ENCODE results near the gene BIN1.

The BIN1 gene

DNA sequence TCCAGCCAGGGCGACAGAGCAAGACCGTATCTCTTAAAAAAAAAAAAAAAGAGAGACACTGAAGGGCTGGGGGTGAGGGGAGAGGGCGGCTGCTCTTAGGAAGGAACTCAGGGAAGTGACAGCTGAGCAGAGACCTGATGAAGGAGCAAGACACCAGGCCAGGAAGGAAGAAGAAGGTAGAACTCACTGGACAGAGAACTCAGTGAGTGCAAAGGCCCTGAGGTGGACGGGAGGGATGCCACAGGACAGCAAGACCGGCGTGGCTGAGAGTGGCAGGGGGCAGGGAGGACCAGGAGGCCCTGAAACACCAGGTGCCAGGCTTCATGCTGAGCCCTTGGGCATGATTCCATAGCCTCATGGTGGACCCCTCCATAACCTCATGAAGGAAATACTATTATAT is 18.2 kb downstream of the BIN1 start:
- DNase-seq = no peak

DNA sequence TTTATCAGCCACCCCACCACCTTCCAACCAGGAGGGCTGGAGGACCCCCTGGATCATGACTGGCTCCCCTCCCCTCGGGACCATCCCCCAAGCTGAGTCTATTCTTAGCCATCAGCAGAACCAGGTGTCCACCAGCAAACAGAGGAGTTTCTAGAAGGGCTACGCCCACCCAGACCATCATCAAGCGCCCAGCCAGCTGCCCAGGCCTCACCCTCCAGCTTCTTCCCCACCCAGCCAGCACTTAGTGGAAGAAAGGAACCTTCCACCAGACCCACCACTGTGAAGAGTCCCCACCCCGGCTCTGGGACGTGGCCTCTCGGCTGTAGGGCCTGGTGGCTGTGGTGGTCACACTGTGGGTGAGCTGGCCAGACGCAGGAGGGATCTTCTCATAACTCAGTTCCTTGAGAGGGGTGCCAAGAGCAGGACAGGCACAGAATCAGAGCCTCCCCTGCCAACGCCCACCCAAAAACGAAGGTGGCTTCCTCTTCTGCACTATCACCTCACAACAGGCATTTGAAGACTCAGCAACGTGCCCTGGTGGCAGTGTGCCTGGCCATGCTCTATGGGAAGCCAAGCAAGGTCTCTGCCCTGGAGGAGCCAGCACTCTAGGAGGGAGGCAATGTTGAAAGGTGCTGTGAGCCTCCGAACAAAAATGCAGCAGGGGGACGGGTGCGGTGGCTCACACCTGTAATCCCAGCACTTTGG is 19.0 kb downstream of the BIN1 start:
- no peak for DNase-seq

DNA sequence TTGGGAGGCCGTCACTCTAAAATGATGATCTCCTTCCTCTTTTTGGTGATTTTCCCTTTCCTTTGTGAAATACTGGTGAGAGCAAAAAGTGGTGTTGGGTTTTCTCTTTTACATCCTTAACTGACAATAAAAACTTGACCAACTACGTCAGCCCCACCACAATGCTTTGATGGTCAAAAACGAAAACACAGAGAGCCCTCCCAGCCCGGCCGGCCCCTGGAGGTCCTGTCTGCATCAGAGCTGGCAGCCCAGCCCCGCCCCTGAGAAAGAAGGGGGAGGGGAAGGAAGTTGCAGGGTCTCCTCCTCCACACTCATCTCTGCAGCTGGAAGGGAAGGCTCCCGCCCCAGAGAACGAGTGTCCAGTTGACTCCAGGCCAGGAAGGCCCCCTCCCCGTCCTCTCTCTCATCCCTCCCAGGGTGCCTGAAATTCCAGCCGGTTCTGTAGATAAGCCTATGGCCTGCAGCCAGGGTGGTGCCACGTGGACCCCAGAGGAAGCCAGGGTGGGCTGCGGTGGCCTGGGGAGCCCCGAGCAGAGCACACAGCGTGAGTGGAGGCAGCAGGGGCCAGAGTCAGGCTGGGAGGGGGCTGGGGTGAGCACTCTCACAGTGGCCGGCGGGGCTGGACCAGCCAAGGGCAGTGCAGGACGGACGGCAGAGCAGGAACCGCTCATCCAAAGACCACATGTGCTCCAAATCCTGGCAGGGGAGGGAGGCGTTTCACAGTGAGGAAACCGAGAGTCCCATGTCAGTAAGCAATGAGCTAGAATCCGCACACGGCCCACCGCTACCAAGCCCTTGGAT is 19.8 kb downstream of the BIN1 start:
- peak; percentile 87 for DNase-seq

DNA sequence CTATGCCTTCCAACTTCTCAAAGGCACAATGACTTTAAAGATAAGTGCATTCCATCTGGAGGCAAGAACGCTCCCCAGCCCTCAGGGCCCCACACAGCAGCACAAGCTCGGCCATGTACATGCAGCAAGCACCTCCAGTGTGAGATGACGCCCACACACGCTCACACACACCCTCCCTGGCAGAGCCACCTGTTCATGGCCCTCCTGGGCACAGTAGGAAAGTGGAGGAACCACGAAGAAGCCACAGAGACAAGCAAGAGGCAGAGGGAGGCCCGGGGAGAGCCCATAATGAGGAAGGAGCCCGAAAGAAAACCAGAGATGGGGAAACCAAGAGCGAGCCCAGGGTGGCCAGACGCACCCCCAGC is 21.7 kb downstream of the BIN1 start:
- DNase-seq = peak; percentile 67 to 75

DNA sequence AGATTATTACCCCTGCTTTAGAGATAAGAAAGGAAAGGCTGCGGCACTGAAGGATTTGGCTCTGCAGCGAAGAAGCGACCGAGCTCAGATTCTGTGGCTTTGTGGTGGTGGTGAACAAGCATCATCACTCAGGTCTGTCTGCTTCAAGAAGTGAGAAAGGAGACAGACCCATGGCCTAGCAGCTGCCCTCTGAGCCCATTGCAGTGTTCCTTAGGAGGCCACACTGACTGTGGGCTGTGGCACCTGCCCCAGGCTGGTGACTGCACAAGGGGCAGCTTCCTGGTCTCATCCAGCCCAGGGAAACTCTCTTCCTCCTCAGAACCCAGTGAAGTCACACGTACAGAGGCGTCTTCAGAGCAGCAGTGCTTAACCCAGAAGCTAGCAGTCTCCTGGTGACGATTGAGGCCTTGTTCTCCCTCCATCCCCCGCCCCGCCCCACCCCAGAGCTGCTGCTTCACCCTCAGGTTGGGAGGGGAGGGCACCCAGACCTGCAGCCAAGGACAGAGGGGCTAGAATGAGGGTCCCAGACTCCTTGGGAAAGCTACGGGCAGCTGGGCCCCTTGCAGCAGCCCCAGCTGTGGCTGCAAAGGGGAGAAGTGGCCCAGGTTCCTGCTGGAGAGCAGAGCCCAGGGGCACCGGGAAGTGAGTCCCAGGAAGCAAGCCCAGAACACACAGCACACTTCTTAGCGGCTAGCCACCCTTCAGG is 22.2 kb downstream of the BIN1 start:
- peak; percentile 26 to 34 for DNase-seq

DNA sequence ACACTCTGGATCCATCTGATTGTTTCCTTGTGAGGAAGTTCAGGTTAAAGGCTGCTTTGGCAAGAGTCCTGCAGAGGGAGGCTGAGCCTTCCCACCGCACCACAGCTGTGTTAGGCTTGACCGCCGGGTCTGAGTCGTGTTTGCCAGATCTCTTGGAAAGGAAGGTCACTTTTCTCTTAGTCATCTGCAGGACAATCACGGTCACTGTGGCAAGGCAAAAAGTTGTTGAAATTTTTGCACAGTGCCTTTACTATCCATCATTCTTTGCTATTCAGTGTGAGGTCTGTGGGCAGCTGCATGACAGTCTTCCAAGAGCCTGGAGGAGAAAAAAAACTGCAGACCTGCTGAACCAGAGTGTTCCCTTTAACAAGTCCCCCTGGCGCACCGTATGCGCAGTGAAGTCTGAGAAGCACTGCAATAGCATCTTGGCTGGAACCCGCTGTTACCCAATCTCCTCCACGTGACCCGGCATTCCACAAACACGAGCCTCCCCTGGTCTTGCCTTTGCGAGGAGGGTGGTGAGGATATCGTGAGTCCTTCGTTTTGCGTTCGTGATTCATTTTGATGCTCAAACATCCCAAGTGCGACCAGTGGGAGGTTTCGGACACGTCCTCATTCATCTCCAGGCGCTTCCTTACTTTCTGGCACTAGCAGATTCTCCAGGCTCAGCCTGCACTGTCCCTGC is 23.0 kb downstream of the BIN1 start:
- DNase-seq = no peak

DNA sequence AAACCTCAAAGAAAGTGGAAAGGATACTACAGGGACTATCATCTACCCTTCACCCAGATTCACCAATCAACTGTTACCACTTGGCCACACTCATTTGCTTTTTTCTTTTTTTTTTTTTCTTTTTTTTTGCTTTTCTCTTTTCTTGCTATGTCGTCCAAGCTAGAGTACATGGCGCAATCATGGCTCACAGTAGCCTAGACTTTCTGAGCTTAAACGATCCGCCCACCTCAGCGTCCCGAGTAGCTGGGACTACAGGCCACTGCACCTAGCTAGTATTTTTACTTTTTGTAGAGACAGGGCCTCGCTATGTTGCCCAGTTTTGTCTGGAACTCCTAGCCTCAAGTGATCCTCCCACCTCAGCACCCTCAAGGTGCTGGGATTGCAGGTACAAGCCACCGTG is 24.0 kb downstream of the BIN1 start:
- no peak for DNase-seq

DNA sequence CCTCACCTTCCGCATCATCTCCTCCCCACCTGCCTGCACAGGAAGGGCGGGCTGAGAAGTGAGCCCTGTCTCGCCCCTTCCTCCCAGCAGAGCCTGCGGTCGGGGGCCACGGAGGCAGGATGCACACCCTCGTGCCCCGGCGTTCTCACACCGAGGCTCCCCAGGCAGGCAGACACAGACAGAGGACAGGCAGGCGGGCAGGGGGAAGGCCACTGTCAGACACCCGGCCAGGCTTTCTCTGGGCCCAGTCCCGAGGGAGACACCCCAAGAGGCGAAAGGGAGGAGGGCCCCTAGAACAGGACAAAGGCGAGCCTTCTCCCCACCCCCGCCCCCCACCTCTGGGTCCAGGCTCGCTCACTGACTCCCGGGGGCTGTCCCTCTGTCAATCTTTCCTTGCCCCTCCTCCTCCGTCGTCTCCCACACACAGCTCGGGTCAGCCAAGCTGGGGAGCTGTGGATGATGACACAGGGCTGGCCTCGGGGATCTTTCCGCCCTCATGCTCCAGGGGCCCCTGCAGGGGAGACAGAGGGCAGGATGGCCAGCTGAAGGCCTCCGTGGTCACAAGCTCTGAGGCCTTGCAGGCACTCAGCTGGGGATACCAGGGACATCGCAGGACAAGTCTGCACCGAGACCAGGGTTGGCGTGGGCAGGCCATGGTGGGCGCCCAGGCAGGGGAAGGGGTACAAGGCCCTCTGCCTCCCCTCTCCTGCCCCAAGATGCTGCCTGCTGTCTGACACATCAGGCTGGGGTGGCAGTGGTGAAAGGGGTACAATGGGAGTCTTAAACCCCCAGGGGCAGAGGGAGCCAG is 24.9 kb downstream of the BIN1 start:
- no peak for DNase-seq

DNA sequence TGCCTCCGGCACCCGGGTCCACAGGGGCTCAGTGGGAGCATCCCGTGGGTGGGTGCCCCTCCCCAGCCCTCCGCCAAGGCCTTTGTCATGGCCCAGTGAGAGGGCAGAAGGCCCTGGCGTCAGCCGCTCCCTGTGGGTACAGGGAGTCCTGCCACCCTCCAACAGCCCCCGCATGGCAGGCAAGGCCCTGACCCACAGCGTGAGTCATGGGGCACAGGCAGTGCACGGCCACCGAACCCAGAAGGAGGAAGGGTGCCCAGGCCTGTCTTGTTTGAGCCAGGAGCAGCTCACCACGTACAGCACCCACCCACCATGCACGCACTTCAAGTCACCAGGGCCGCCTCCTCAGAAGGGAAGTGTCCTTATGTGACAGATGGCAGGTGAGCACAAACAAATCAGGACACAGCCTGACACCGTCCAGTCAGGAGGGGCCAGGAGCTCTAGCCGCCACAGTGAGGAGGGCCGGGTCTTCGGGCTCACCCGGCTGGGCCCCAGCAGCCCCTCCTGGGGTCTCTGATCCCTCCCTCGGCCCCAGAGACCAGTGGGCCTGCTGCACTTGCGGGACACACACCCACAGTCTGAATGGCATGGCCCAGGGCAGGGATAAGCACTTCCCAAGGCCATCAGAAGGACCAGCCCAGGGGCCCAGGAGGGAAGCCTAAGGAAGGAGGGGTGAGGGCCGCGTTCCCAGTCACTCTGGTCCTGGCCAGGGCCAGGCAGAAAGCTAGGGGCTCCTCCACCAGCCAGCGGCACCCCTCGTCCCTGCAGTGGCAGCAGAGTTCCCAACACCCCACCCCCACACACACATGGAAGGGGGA is 25.8 kb downstream of the BIN1 start:
- no peak for DNase-seq

DNA sequence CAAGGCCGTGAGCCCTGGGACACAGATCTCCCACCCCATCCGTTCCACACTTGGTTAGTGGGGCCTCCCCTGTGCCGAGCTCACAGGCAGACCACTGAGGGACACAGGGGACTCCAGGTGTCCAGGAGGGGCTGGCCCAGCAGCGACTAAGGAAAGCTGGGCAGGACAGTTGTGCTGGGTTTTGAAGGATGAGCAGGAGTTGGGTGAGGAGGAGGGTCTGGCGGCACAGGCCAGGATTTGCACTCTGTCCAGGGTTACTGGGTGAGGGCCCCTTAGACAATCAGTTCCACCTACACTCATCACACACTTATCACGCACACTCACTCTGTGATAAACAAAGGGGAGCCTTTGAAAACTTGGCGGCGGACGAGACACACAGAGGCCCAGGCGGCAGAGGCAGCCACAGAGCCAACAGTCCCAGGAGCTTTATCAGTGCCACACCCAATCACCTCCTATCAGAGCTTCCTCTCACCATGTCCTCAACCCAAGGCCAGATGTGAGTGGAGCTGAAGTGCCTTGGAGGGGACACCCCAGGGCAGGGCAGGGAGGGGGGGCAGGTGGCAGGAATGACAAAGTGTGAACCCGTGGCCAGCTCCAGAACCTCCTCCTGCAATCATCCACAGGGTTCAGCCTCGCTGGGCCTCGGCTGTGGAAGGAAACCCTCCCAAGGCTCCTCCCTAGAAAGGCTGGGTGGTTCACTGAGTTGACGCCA is 26.6 kb downstream of the BIN1 start:
- DNase-seq = no peak

DNA sequence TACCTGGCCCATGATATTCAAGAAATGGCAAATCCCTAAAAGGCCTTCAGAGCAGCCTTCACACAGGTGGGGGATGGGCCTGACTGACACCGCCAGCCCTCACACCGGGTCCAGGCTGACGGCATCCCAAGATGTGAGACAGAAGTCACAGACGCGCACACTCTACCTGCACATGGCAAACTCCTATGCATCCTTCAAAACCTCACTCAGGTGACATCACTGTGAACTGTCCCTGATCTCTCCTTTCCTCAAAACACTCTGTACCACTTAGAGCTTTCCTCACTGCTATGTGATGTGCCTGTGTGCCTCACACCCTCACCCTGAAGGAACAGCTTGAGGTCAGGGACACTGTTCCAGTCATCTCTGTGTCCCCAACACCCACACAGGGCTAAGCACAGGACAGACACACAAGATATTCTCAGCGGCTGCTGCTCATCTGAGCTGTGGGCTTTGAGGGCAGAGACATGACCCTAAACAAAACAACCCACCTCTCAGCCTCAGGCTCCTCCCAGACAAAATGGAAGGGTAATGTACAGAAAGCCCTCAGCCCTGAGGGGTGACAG is 27.5 kb downstream of the BIN1 start:
- no peak for DNase-seq

DNA sequence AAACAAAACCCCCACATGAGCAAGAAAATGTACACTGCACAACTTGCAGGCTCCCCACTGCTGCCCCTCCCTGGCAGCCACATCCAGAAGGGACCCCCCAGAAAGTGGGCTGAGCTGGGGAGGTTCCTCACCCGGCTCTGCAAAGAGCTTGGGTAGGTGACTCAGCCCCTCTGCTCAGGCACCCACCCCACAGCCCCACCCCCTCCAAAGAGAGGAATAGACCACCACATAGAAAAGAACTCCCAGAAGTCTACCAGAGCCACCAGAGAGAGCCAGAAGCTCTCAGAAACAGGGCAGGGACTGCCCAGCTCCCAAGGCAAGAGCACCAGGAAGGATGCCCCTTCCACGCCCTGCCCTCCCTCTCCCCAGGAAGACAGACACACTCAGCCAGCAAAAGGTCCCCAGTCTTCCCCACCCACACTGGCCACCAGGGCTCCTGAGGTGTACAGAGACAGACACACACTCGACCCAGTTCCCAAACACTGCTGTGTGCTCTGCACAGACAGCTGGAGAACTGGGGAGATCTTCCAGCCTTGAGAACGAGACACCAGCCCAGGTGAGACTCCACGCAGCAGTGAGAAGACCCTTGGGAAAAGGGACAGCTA is 28.2 kb downstream of the BIN1 start:
- no peak for DNase-seq

DNA sequence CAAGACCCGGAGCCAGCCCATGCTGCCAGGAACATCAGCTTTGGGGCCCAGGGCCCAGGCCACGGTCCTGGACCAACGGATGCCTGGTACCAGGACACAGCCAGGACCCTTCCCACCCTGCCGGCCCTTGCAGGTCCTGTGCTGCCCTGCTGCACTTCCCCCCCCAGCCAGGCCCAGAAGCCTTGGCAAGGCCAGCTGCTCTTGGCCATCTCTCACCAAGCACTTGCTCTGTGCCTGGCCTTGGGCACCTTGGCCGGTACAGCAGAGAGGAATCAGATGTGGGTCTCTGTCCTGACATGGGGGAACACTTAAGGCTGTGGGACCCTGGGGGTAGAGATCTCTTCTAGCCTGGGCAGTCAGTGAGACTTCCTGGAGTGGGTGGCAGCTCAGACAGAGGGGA is 28.9 kb downstream of the BIN1 start:
- no peak for DNase-seq

DNA sequence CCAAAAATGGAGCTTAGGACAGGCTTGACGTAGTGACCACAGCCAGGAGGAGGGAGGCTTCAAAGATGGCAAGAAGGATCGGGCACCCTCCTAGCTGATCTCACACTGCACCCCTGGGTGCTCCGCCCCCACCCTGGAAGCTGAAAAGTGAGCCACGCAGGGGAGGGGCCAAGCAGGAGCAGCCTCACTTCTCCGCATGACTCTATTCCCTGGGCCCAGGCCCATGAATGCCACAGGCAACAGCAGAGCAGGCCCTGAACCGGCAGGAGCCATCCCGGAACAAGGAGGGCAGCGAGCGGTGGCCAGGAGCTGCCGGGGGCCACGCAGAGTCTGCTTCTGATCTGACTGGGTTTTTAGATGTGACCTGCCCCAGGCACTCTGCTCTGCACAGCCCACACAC is 30.0 kb downstream of the BIN1 start:
- DNase-seq = no peak

DNA sequence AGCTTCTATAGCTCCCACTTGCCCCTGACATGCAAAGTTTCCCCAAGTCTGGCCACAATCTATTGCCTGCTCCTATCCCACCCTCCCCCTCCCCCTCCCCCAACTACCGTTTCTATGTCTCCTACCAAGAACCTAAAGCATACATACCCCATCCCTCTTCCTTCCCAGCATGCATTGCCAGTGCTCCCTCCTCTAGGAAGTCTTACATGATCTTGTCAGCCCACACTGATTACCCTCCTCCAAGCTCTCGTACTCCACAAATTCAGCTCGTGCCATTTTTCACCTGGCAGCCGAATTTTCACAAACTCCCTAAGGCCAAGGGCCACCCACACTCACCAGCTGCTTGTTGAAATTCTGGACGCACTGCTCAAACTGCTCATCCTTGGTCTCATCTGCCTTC is 30.7 kb downstream of the BIN1 start:
- DNase-seq = no peak

DNA sequence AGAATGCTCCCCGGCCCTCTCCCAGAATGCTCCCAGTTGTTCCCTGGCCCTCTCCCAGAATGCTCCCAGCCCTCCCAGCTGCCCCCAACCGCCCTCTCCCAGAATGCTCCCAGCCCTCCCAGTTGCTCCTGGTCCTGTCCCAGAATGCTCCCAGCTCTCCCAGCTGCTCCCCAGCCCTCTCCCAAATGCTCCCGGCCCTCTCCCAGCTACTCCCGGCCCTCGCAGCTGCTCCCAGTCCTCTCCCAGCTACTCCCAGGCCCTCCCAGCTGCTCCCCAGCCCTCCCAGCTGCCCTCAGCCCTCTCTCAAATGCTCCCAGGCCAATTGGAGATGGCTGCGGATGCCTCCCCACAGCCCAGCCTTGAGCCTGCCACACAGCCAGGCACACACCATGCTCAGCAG is 31.1 kb downstream of the BIN1 start:
- no peak for DNase-seq

DNA sequence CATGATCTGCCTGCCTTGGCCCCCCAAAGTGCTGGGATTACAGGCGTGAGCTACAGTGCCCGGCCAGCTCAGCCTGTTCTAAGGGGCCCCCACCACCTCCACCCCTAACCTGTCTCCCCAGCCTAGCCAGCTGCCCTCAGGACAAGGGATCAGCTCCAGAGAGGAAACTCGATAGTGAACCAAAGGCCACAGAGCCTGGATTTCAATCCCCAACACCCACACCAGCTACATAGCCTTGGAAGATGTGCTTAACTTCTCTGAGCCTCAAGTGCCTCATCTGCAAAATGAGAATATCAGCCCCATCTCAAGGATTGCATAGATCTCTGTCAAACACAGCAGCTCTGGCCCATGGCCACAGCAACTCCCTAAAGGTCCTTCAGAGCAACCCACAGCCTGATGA is 32.0 kb downstream of the BIN1 start:
- no peak for DNase-seq

DNA sequence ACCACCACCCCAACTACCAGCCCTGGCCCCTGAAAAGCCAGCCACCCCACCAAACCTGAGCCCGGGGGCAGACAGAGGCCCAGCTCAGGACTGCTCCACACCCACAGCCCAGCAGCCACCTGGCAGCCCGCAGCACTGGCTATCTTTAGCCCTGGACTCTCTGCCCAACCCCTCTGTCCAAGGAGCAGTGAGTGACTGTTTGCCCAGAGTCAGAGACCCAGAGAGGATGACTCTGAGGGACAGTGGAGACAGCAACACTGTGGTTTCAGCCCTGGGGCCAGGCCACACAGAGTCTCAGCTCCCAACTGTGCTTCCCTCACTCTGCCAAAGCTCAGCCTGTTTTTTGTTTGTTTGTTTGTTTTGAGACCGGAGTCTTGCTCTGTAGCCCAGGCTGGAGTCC is 32.6 kb downstream of the BIN1 start:
- DNase-seq = no peak

DNA sequence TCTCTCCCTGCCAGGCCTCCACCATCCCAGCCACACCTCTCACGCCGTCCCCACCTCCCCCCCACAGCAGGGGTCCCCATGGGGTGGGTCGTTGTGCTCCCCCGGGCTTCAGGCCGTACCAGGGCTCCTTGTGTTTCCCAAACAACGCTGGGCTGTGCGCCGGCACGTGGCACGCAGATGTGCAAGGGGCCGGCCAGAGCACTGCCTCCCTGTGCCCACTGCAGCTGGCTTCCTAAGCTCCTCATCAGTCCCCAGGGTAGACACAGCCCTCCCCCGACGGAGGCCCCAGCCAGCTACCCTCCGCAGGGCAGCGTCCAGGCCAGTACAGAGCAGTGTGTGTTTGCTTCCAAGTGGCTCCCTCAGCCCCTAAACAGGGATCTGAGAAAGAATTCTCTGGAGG is 34.0 kb downstream of the BIN1 start:
- DNase-seq = no peak

DNA sequence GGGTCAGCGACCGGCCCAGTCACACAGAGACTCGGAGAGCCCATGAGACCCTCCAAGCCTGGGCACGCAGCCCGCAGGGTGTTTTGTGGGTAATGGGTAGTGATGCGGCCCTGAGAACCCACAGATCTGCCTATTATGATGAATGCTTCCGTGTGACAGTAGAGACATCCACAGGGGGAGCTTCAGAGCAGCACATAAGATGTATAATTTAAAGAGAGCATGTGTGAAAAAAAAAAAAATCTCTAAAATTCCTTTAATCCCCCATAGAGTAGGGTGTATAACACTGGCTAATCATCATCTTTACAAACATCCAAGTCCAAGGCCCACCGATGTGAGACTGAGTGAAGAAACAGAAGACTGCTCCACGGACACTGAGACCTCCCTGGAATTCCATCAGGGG is 34.6 kb downstream of the BIN1 start:
- no peak for DNase-seq
